HEK293 (cell line): ENCODE measurements around the gene ATOH7.

Source experiments
- CTCF ChIA-PET: fragments of 350-600 bp; formaldehyde crosslinking; extraction: SDS; loops from one replicate; lab custom pipeline; 2021; ENCODE audit warnings: antibody characterized with exemption; lab: Yijun Ruan, JAX
- POLR2A ChIA-PET: fragments of 300-600 bp; formaldehyde crosslinking; extraction: SDS; loops from one replicate; lab custom pipeline; 2020; ENCODE audit warnings: antibody characterized with exemption, inconsistent platforms; lab: Yijun Ruan, JAX
- H3K27ac ChIP-seq: fragments of 200-500 bp; sonication (Bioruptor generic); 2 replicates; pipeline ENCODE4 v1.5.1; 2014; ENCODE audit warnings: low read depth, low read length, control low read depth, inconsistent platforms; ENCODE audit errors: extremely low read depth
- H3K36me3 ChIP-seq, 2 experiments: fragments of 200-500 bp in 1 of 2; sonication (Bioruptor generic) in 1 of 2; 1 replicate in 1 of 2; 2 replicates in 1 of 2; pipeline ENCODE4 v1.5.1; 2014 to 2017; ENCODE audit warnings: inconsistent platforms in 2 of 2, low read length in 2 of 2; ENCODE audit not compliant: control insufficient read depth in 2 of 2, insufficient read depth in 1 of 2
- H3K4me1 ChIP-seq: fragments of 200-500 bp; sonication (Bioruptor generic); 2 replicates; pipeline ENCODE4 v1.5.1; 2014; ENCODE audit warnings: mild to moderate bottlenecking, low read length, inconsistent platforms; ENCODE audit not compliant: control insufficient read depth, insufficient read depth
- H3K4me3 ChIP-seq: 2 replicates; pipeline ENCODE4 v1.5.1; 2011; ENCODE audit warnings: low read depth, mild to moderate bottlenecking, control low read depth, low read length, moderate library complexity
- H3K9me3 ChIP-seq: fragments of 200-500 bp; sonication (Bioruptor generic); 2 replicates; pipeline ENCODE4 v1.5.1; 2014; ENCODE audit warnings: low read depth, low read length, inconsistent platforms; ENCODE audit not compliant: control insufficient read depth, insufficient read depth
- HOXD13 ChIP-seq: sonication (generic); formaldehyde crosslinking; IDR thresholded peaks from 2 replicates; pipeline ENCODE4 v1.8.0; 2022; ENCODE audit warnings: missing genetic modification reagents, borderline replicate concordance
- MEIS1 ChIP-seq: sonication (generic); formaldehyde crosslinking; IDR thresholded peaks from 2 replicates; pipeline ENCODE4 v1.8.1; 2022; ENCODE audit warnings: missing genetic modification reagents, mild to moderate bottlenecking, borderline replicate concordance
- SCRT2 ChIP-seq: fragments of 450-650 bp; formaldehyde crosslinking; IDR thresholded peaks from 2 replicates; pipeline ENCODE4 v1.5.1; 2016; ENCODE audit warnings: missing biosample characterization, missing genetic modification characterization
- ZFHX2 ChIP-seq: fragments of 450-650 bp; formaldehyde crosslinking; conservative IDR thresholded peaks from 2 replicates; pipeline ENCODE4 v1.5.1; 2016; ENCODE audit warnings: missing biosample characterization, missing genetic modification characterization
- ZNF114 ChIP-seq: fragments of 450-650 bp; formaldehyde crosslinking; IDR thresholded peaks from 2 replicates; pipeline ENCODE4 v1.5.0; 2017; ENCODE audit warnings: missing biosample characterization, missing genetic modification characterization
- ZNF24 ChIP-seq: fragments of 450-650 bp; formaldehyde crosslinking; IDR thresholded peaks from 2 replicates; pipeline ENCODE4 v1.5.1; 2016; ENCODE audit warnings: missing biosample characterization, missing genetic modification characterization
- ZNF37A ChIP-seq: fragments of 450-650 bp; IDR thresholded peaks from 2 replicates; pipeline ENCODE4 v1.5.1; 2018; ENCODE audit warnings: missing biosample characterization, missing genetic modification characterization
- ZNF510 ChIP-seq: fragments of 450-650 bp; formaldehyde crosslinking; IDR thresholded peaks from 2 replicates; pipeline ENCODE4 v1.5.1; 2018; ENCODE audit warnings: mild to moderate bottlenecking, missing genetic modification characterization, missing biosample characterization; ENCODE audit not compliant: insufficient replicate concordance
- ZNF513 ChIP-seq: fragments of 450-650 bp; IDR thresholded peaks from 2 replicates; pipeline ENCODE4 v1.5.1; 2018; ENCODE audit warnings: missing biosample characterization, missing genetic modification characterization
- ZNF530 ChIP-seq: fragments of 450-650 bp; formaldehyde crosslinking; IDR thresholded peaks from 2 replicates; pipeline ENCODE4 v1.5.1; 2016; ENCODE audit warnings: low read depth, missing biosample characterization, missing genetic modification characterization
- ZNF560 ChIP-seq: fragments of 450-650 bp; formaldehyde crosslinking; IDR thresholded peaks from 2 replicates; pipeline ENCODE4 v1.5.1; 2017; ENCODE audit warnings: missing biosample characterization, missing genetic modification characterization, borderline replicate concordance
- ZNF704 ChIP-seq: fragments of 450-650 bp; formaldehyde crosslinking; IDR thresholded peaks from 2 replicates; pipeline ENCODE4 v1.5.1; 2016; ENCODE audit warnings: missing biosample characterization, missing genetic modification characterization
- ZSCAN23 ChIP-seq: fragments of 450-650 bp; formaldehyde crosslinking; IDR thresholded peaks from 2 replicates; pipeline ENCODE4 v1.5.1; 2016; ENCODE audit warnings: missing biosample characterization, missing genetic modification characterization
- TF ChIP-seq, protein P1 (sequence below): fragments of 450-650 bp; formaldehyde crosslinking; conservative IDR thresholded peaks from 2 replicates; pipeline ENCODE4 v1.5.1; 2016; ENCODE audit warnings: low read depth, missing biosample characterization, missing genetic modification characterization
- TF ChIP-seq, protein P2 (sequence below): fragments of 450-650 bp; formaldehyde crosslinking; IDR thresholded peaks from 2 replicates; pipeline ENCODE4 v1.5.1; 2016; ENCODE audit warnings: missing biosample characterization, missing genetic modification characterization, low read depth
- TF ChIP-seq, protein P3 (sequence below): fragments of 450-650 bp; formaldehyde crosslinking; IDR thresholded peaks from 2 replicates; pipeline ENCODE4 v1.5.1; 2016; ENCODE audit warnings: missing biosample characterization, missing genetic modification characterization
- TF ChIP-seq, protein P4 (sequence below): fragments of 450-650 bp; formaldehyde crosslinking; IDR thresholded peaks from 2 replicates; pipeline ENCODE4 v1.5.0; 2017; ENCODE audit warnings: missing biosample characterization, missing genetic modification characterization, borderline replicate concordance

ATOH7 gene

GRCh38 chr10:68235111-68235510, 3.2 kb upstream of the ATOH7 start (continued):
- TF ChIP-seq, protein P1, sequence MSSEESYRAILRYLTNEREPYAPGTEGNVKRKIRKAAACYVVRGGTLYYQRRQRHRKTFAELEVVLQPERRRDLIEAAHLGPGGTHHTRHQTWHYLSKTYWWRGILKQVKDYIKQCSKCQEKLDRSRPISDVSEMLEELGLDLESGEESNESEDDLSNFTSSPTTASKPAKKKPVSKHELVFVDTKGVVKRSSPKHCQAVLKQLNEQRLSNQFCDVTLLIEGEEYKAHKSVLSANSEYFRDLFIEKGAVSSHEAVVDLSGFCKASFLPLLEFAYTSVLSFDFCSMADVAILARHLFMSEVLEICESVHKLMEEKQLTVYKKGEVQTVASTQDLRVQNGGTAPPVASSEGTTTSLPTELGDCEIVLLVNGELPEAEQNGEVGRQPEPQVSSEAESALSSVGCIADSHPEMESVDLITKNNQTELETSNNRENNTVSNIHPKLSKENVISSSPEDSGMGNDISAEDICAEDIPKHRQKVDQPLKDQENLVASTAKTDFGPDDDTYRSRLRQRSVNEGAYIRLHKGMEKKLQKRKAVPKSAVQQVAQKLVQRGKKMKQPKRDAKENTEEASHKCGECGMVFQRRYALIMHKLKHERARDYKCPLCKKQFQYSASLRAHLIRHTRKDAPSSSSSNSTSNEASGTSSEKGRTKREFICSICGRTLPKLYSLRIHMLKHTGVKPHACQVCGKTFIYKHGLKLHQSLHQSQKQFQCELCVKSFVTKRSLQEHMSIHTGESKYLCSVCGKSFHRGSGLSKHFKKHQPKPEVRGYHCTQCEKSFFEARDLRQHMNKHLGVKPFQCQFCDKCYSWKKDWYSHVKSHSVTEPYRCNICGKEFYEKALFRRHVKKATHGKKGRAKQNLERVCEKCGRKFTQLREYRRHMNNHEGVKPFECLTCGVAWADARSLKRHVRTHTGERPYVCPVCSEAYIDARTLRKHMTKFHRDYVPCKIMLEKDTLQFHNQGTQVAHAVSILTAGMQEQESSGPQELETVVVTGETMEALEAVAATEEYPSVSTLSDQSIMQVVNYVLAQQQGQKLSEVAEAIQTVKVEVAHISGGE (tag by site-specific recombination): no peak
- no peak for TF ChIP-seq ZNF560 (tag by site-specific recombination)

DNA sequence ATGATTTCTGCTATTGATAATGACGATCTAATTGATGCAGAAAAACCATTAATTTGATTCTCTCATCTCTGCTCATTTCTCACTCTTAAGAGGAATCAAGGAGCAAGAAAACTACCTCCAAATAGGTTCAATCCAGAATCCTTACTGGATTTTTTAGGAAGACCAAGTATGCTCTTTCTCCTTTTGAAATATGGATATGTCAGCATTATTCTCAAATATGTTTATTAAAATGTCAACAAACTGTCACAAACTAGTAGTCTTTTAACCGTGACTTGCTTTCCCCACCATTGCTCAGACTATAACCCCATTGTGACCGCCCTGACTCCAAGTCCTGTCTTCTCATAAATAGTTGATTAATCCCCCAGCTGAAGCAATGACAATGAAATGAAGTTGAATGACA, 1.1 kb upstream of the ATOH7 start:
- ChIA-PET POLR2A (no interaction called here), CTCF (no interaction called here)
- Histone ChIP-seq H3K4me1 (peaks cover 3% of the 10 kb centered on the region; the same call in 1 of the 2 replicates), H3K27ac (no peak overlapping the region), H3K9me3 (no peaks in the 10 kb centered on the region), H3K4me3 (no peak overlapping the region), H3K36me3 (no peaks in the 10 kb centered on the region)
- TF ChIP-seq, protein P2, sequence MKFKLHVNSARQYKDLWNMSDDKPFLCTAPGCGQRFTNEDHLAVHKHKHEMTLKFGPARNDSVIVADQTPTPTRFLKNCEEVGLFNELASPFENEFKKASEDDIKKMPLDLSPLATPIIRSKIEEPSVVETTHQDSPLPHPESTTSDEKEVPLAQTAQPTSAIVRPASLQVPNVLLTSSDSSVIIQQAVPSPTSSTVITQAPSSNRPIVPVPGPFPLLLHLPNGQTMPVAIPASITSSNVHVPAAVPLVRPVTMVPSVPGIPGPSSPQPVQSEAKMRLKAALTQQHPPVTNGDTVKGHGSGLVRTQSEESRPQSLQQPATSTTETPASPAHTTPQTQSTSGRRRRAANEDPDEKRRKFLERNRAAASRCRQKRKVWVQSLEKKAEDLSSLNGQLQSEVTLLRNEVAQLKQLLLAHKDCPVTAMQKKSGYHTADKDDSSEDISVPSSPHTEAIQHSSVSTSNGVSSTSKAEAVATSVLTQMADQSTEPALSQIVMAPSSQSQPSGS (tag by site-specific recombination): no peak
- TF ChIP-seq ZNF37A (tag by site-specific recombination) (no peak), SCRT2 (tag by site-specific recombination) (no peak), ZFHX2 (tag by site-specific recombination) (no peak), ZNF513 (tag by site-specific recombination) (no peak), ZNF24 (tag by site-specific recombination) (no peak), ZNF510 (tag by site-specific recombination) (no peak), HOXD13 (CRISPR knock-in tag) (no peak), MEIS1 (CRISPR knock-in tag) (no peak), ZNF530 (tag by site-specific recombination) (no peak)
- TF ChIP-seq, protein P3, sequence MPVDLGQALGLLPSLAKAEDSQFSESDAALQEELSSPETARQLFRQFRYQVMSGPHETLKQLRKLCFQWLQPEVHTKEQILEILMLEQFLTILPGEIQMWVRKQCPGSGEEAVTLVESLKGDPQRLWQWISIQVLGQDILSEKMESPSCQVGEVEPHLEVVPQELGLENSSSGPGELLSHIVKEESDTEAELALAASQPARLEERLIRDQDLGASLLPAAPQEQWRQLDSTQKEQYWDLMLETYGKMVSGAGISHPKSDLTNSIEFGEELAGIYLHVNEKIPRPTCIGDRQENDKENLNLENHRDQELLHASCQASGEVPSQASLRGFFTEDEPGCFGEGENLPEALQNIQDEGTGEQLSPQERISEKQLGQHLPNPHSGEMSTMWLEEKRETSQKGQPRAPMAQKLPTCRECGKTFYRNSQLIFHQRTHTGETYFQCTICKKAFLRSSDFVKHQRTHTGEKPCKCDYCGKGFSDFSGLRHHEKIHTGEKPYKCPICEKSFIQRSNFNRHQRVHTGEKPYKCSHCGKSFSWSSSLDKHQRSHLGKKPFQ (tag by site-specific recombination): no peak

DNA sequence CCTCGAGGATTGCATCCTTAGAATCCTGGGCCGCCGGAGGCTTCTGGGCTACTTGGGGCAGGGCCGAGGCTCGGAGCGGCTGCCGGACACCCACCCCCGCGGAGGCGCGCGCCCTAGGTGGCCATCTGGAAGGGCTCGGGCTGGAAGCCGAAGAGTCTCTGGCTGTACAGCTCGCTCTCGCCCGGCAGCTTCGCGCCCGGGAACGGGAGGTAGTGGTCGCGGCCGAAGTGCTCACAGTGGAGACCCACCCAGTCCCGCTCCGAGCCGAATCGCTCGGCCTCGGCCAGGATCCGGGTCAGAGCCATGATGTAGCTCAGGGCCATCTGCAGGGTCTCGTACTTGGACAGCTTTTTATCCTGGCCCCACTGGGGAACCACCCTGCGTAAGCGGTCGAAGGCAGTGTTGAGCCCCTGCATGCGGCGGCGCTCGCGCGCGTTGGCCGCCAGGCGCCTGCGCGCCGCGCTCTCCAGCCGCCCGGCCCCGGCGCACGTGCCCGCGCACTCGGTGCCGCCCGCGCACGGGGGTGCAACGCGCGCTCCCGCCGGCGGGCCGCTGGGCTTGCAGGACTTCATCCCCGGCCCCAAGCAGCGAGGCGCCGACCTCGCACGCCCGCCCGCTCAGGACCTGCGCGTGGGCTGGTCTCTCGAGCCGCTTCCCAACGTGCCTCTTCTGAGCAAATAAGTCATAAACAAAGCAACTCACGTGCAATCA, 652 bp downstream of the ATOH7 start:
- peak overlapping the region; percentile 68; the same call in 1 of the 2 replicates for H3K27ac ChIP-seq
- ChIA-PET CTCF (interaction anchor here (0.7 to 4.4 kb wide), 4 partner anchors 18 to 393 kb away, joined by 3 to 30 read pairs (median 3); partner anchors contain the start of gene DNAJC12), POLR2A (interaction anchor here (0.6 to 2.9 kb wide), 3 partner anchors 43 to 102 kb away, joined by 4 to 11 read pairs (median 5); partner anchors contain the start of genes HNRNPH3 and PBLD)
- no peaks in the 10 kb centered on the region for H3K9me3 ChIP-seq
- peaks cover 3% of the 10 kb centered on the region; the same call in 1 of the 2 replicates for H3K4me1 ChIP-seq
- H3K36me3 ChIP-seq: no peaks in the 10 kb centered on the region
- peak overlapping the region; percentile 54 for H3K4me3 ChIP-seq
- TF ChIP-seq ZSCAN23 (no peak), ZNF704 (tag by site-specific recombination) (no peak), ZNF37A (tag by site-specific recombination) (no peak), ZNF114 (tag by site-specific recombination) (no peak)
- TF ChIP-seq, protein P4, sequence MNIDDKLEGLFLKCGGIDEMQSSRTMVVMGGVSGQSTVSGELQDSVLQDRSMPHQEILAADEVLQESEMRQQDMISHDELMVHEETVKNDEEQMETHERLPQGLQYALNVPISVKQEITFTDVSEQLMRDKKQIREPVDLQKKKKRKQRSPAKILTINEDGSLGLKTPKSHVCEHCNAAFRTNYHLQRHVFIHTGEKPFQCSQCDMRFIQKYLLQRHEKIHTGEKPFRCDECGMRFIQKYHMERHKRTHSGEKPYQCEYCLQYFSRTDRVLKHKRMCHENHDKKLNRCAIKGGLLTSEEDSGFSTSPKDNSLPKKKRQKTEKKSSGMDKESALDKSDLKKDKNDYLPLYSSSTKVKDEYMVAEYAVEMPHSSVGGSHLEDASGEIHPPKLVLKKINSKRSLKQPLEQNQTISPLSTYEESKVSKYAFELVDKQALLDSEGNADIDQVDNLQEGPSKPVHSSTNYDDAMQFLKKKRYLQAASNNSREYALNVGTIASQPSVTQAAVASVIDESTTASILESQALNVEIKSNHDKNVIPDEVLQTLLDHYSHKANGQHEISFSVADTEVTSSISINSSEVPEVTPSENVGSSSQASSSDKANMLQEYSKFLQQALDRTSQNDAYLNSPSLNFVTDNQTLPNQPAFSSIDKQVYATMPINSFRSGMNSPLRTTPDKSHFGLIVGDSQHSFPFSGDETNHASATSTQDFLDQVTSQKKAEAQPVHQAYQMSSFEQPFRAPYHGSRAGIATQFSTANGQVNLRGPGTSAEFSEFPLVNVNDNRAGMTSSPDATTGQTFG (tag by site-specific recombination): no peak
